Amygdala (tissue), 56 donors: ENCODE measurements around the gene MAPKBP1.

ENCODE experiments used
- DNase-seq, 56 donors: peaks; one replicate each; lab custom pipeline; 2025; lab: John Stamatoyannopoulos, UW

The MAPKBP1 gene

GRCh38 chr15:41861736-41862356 is 87.6 kb downstream of the MAPKBP1 start:
- no peak for DNase-seq

GRCh38 chr15:41862515-41863116 is 88.3 kb downstream of the MAPKBP1 start:
- DNase-seq = no peak

DNA sequence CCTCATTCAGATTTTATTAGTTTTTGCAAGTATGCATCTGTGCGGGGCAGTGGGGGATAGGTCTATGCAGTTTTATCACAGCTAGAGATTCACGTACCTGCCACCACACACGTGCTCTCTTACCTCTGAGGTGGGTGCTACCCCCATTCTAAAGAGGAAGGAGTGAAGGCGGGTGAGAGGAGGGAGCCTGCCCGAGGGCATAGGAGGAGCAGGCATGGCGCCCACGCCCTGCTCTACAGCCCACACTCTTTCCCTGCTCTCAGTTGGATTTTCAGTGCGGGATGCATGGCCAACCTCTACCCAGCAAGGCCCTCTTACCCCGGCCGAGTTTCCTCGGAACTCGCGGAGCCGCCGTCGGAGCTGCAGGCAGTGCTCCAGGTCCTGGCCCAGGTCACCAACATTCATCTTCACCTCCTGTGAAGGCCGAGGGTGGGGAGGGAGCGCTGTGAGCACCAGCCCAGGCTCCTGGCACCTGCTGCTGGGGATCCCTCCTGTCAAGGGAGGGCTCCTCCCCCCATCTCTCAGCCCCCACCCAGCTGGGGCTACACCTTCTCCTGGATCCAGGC is 91.3 kb downstream of the MAPKBP1 start:
- no peak for DNase-seq

- no peak for DNase-seq
Observed at GRCh38 chr15:41866263-41866703, 92.0 kb downstream of the MAPKBP1 start.

DNA sequence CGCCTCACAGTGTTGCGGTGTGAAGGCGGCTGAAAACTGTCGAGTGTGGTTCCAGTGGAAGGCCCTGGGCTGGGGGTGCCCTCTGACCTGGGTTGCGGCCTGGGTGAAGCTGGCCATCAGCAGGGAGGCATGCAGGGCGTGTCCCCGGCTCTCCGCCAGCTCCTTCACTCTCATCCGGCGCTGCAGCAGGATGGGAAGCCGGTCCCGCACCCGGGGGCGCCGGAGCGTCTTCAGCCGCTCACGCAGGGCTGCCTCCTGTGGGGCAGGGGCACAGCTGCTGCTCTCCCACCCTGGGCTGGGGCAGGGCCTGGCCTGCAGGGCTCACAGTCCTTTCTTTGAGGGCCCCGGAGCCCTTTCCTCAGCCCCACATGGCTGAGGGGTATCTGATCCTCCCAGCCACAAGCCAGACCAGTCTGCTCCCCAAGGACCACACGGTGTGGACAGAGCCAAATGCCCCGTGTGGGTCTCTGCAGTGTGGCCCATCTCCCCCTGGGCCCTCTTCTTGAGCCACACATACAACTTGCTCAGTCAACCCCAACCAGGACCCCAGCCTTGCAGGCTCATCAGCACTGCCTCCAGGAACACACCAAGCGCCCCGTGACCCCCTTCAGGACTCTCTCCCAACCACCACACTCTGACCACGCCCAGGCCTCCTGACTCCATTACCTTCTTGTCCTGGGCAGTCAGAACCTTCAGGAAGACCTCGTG is 92.7 kb downstream of the MAPKBP1 start:
- DNase-seq = no peak

GRCh38 chr15:41868321-41868720 is 94.0 kb downstream of the MAPKBP1 start:
- no peak for DNase-seq

GRCh38 chr15:41869770-41870688 is 95.7 kb downstream of the MAPKBP1 start:
- no peak for DNase-seq

- peak in 2 of 56 donors; percentile 6 to 19 for DNase-seq
Observed at GRCh38 chr15:41870689-41871081, 96.4 kb downstream of the MAPKBP1 start.

GRCh38 chr15:41871175-41871905 is 97.1 kb downstream of the MAPKBP1 start:
- no peak for DNase-seq

GRCh38 chr15:41872166-41872747 is 98.0 kb downstream of the MAPKBP1 start:
- no peak for DNase-seq

- DNase-seq = no peak
Observed at GRCh38 chr15:41873711-41874110, 99.4 kb downstream of the MAPKBP1 start.

GRCh38 chr15:41874736-41875135 is 100.5 kb downstream of the MAPKBP1 start:
- DNase-seq = no peak

- no peak for DNase-seq
Observed at GRCh38 chr15:41876007-41876406, 101.7 kb downstream of the MAPKBP1 start.

DNA sequence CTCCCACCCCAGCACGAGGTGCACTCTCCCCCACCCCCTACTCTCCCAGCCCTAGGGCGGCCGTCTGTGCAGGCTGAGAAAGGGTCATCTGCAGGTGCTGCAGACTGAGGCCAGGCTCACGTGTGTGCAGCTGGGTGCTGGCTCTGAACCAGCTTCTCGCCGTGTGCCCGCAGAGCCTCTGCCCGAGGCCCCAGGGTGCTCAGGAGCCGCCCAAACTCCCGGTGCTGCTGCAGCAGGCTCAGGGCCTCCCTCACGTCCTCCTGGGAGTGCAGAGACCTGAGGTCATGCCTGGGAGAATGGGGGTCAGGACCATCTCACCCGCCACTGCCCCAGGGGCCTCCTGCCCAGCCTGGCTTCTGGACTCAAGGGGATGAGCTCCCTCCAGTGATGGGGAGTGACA is 102.4 kb downstream of the MAPKBP1 start:
- no peak for DNase-seq
